Measurements from ENCODE around the gene SUSD6. TPM values are rescaled to one million over a fixed set of nuclear protein-coding genes. Genes with fewer than 3 reads are reported as not detected.
A peak's percentile ranks its signal among the peaks of the same experiment; 100 is the strongest.
"Not testable (repeated sequence)": the region's sequence is repeated elsewhere in the genome, so short reads cannot be mapped to it uniquely, and the experiment has no call there.

The SUSD6 gene
- polyA plus RNA-seq, 1 experiment = 14.4 TPM

- no peak overlapping the region for H3K27ac ChIP-seq (ENCODE audit: low read depth, low read length)
- ChIA-PET POLR2A (no interaction called here), CTCF (interaction anchor here (0.6 to 5.0 kb wide), 39 partner anchors 9 to 280 kb away, joined by 3 to 115 read pairs (median 4); partner anchors contain the start of gene SUSD6)
- H3K9me3 ChIP-seq (ENCODE audit: control insufficient read depth, insufficient read depth, low read length) = no peaks in the 10 kb centered on the region; the same call in 1 of the 2 replicates
- H3K4me3 ChIP-seq (ENCODE audit: low read depth, low read length) = peak overlapping the region; percentile 50
- DNase-seq (ENCODE audit: low read depth, low spot score) = peak; percentile 30
- TF ChIP-seq CTCF (IDR thresholded peaks at IDR 0.05; ENCODE audit: low read depth, low read length) = peak; percentile 97
- H3K27me3 ChIP-seq (ENCODE audit: control insufficient read depth, insufficient read depth, low read length) = no peaks in the 10 kb centered on the region
Observed at GRCh38 chr14:69726761-69727511, 115.5 kb downstream of the SUSD6 start.

- CTCF ChIA-PET = interaction anchor here (0.8 to 5.0 kb wide), 16 partner anchors 14 to 256 kb away, joined by 3 to 115 read pairs (median 5); no protein-coding TSS in a partner anchor
- DNase-seq (ENCODE audit: low read depth, low spot score) = no peak
- no peak overlapping the region for H3K4me3 ChIP-seq (ENCODE audit: low read depth, low read length)
- POLR2A ChIA-PET = no interaction called here
- H3K9me3 ChIP-seq (ENCODE audit: control insufficient read depth, insufficient read depth, low read length) = no peaks in the 10 kb centered on the region; the same call in 1 of the 2 replicates
- no peak for TF ChIP-seq CTCF (IDR thresholded peaks at IDR 0.05; ENCODE audit: low read depth, low read length)
- no peak overlapping the region for H3K27ac ChIP-seq (ENCODE audit: low read depth, low read length)
- no peaks in the 10 kb centered on the region for H3K27me3 ChIP-seq (ENCODE audit: control insufficient read depth, insufficient read depth, low read length)
Observed at GRCh38 chr14:69727860-69728259, 116.5 kb downstream of the SUSD6 start.

- H3K27ac ChIP-seq (ENCODE audit: low read depth, low read length); DNase-seq (ENCODE audit: low read depth, low spot score); H3K4me3 ChIP-seq (ENCODE audit: low read depth, low read length); POLR2A ChIA-PET; H3K9me3 ChIP-seq (ENCODE audit: control insufficient read depth, insufficient read depth, low read length): not testable (repeated sequence)
- CTCF ChIA-PET = interaction anchor here (1.8 kb wide), 1 partner anchor 147 kb away, joined by 17 read pairs; no protein-coding TSS in a partner anchor
- H3K27me3 ChIP-seq (ENCODE audit: control insufficient read depth, insufficient read depth, low read length) = peaks cover 13% of the 10 kb centered on the region
Observed at GRCh38 chr14:69731919-69732598, 120.7 kb downstream of the SUSD6 start.

GRCh38 chr14:69736405-69736804 is 125.0 kb downstream of the SUSD6 start:
- CTCF ChIA-PET = interaction anchor here (0.7 kb wide), 1 partner anchor 66 kb away, joined by 3 read pairs; no protein-coding TSS in a partner anchor

GRCh38 chr14:69741055-69741454 is 129.7 kb downstream of the SUSD6 start:
- DNase-seq (ENCODE audit: low read depth, low spot score) = no peak
- ChIA-PET POLR2A (no interaction called here), CTCF (interaction anchor here (2.0 kb wide), 1 partner anchor 14 kb away, joined by 5 read pairs; no protein-coding TSS in a partner anchor)
- Histone ChIP-seq H3K4me3 (ENCODE audit: low read depth, low read length) (no peak overlapping the region), H3K27ac (ENCODE audit: low read depth, low read length) (no peak overlapping the region), H3K27me3 (ENCODE audit: control insufficient read depth, insufficient read depth, low read length) (peaks cover 8% of the 10 kb centered on the region), H3K9me3 (ENCODE audit: control insufficient read depth, insufficient read depth, low read length) (peaks cover 3% of the 10 kb centered on the region; the same call in 1 of the 2 replicates)
- no peak for TF ChIP-seq CTCF (IDR thresholded peaks at IDR 0.05; ENCODE audit: low read depth, low read length)

More at GRCh38 chr14:69736405-69736804, 125.0 kb downstream of the SUSD6 start:
- POLR2A ChIA-PET = interaction anchor here (0.6 kb wide), 1 partner anchor 143 kb away, joined by 5 read pairs; no protein-coding TSS in a partner anchor
- H3K9me3 ChIP-seq (ENCODE audit: control insufficient read depth, insufficient read depth, low read length); H3K27ac ChIP-seq (ENCODE audit: low read depth, low read length); DNase-seq (ENCODE audit: low read depth, low spot score); H3K4me3 ChIP-seq (ENCODE audit: low read depth, low read length): not testable (repeated sequence)
- peaks cover 19% of the 10 kb centered on the region for H3K27me3 ChIP-seq (ENCODE audit: control insufficient read depth, insufficient read depth, low read length)

Measured in AG04450 (cell line).